ENCODE measurements around the gene TRIP10.

Gene TRIP10

DNA sequence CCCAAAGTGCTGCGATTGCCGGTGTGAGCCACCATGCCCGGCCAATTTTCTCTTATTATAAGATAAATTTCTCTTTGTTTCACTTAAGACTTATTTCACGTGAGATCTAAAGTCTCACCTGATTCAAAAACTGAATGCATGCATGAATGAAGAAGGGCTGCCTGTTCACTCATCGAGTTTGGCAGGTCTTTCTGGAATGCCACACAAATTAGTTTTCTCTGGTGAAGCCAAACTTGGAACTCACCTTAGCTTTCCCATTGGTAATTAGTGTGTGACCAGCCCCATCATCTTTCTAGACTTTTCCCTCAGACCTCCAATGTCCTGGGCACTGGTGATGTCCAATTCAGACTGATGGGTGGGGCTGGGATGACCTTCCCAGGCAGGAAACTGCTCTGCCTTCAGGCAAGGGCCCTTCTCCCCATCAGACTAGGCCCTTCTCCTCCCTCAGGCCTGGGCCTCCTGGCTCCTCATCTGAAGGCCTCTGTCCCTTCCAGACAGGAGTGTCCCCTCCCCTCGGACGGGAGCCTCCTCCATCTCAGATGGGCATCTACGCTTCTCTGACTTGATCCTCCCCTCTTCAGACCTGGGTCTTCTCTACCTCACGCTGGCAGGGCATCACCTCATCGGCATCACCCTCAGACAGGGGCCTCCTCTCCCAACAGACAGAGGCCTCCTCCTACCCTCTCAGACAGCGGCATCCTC lies 33.4 kb upstream of the TRIP10 start:
- TF ChIP-seq SNAI2 (CRISPR knock-in tag; IDR thresholded peaks at IDR 0.05) (no peak), ZFP3 (CRISPR knock-in tag; IDR thresholded peaks at IDR 0.05) (no peak), ZNF565 (CRISPR knock-in tag; conservative IDR thresholded peaks at IDR 0.05; ENCODE audit: low read depth) (no peak), TCF4 (CRISPR knock-in tag; IDR thresholded peaks at IDR 0.05; ENCODE audit: borderline replicate concordance) (no peak), OSR1 (CRISPR knock-in tag; IDR thresholded peaks at IDR 0.05) (no peak), POU6F1 (CRISPR knock-in tag; IDR thresholded peaks at IDR 0.05; ENCODE audit: borderline replicate concordance, low read depth) (no peak), RARB (CRISPR knock-in tag; IDR thresholded peaks at IDR 0.05) (no peak)
- ATAC-seq = no peak

DNA sequence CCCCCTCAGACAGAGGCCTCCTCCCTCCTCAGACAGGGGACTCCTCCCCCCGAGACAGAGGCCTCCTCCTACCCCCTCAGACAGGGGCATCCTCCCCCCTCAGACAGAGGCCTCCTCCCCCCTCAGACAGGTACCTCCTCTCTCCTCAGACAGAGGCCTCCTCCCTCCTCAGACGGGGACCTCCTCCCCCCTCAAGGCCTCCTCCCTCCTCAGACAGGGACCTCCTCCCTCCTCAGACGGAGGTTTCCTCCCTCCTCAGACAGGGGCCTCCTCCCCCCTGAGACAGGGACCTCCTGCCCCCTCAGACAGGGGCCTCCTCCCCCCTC lies 32.9 kb upstream of the TRIP10 start:
- no peak for ATAC-seq
- TF ChIP-seq PPARA (CRISPR knock-in tag; IDR thresholded peaks at IDR 0.05; ENCODE audit: borderline replicate concordance) (no peak), ZFP30 (CRISPR knock-in tag; IDR thresholded peaks at IDR 0.05) (no peak), POU6F1 (CRISPR knock-in tag; IDR thresholded peaks at IDR 0.05; ENCODE audit: borderline replicate concordance, low read depth) (no peak), ZNF565 (CRISPR knock-in tag; conservative IDR thresholded peaks at IDR 0.05; ENCODE audit: low read depth) (no peak), TCF4 (CRISPR knock-in tag; IDR thresholded peaks at IDR 0.05; ENCODE audit: borderline replicate concordance) (no peak), ISL1 (CRISPR knock-in tag; IDR thresholded peaks at IDR 0.05) (no peak), RARB (CRISPR knock-in tag; IDR thresholded peaks at IDR 0.05) (no peak), ARNTL (CRISPR knock-in tag; IDR thresholded peaks at IDR 0.05; ENCODE audit: borderline replicate concordance, low read depth) (no peak), ZFP3 (CRISPR knock-in tag; IDR thresholded peaks at IDR 0.05) (no peak), TOX (CRISPR knock-in tag; IDR thresholded peaks at IDR 0.05; ENCODE audit: borderline replicate concordance) (no peak), ZC3H10 (CRISPR knock-in tag; IDR thresholded peaks at IDR 0.05) (no peak), ZNF70 (CRISPR knock-in tag; IDR thresholded peaks at IDR 0.05) (no peak), PATZ1 (CRISPR knock-in tag; IDR thresholded peaks at IDR 0.05; ENCODE audit: borderline replicate concordance) (no peak)
- TF ChIP-seq, protein P1, sequence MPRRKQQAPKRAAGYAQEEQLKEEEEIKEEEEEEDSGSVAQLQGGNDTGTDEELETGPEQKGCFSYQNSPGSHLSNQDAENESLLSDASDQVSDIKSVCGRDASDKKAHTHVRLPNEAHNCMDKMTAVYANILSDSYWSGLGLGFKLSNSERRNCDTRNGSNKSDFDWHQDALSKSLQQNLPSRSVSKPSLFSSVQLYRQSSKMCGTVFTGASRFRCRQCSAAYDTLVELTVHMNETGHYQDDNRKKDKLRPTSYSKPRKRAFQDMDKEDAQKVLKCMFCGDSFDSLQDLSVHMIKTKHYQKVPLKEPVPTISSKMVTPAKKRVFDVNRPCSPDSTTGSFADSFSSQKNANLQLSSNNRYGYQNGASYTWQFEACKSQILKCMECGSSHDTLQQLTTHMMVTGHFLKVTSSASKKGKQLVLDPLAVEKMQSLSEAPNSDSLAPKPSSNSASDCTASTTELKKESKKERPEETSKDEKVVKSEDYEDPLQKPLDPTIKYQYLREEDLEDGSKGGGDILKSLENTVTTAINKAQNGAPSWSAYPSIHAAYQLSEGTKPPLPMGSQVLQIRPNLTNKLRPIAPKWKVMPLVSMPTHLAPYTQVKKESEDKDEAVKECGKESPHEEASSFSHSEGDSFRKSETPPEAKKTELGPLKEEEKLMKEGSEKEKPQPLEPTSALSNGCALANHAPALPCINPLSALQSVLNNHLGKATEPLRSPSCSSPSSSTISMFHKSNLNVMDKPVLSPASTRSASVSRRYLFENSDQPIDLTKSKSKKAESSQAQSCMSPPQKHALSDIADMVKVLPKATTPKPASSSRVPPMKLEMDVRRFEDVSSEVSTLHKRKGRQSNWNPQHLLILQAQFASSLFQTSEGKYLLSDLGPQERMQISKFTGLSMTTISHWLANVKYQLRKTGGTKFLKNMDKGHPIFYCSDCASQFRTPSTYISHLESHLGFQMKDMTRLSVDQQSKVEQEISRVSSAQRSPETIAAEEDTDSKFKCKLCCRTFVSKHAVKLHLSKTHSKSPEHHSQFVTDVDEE (CRISPR knock-in tag; IDR thresholded peaks at IDR 0.05) = no peak
- TF ChIP-seq, protein P2, sequence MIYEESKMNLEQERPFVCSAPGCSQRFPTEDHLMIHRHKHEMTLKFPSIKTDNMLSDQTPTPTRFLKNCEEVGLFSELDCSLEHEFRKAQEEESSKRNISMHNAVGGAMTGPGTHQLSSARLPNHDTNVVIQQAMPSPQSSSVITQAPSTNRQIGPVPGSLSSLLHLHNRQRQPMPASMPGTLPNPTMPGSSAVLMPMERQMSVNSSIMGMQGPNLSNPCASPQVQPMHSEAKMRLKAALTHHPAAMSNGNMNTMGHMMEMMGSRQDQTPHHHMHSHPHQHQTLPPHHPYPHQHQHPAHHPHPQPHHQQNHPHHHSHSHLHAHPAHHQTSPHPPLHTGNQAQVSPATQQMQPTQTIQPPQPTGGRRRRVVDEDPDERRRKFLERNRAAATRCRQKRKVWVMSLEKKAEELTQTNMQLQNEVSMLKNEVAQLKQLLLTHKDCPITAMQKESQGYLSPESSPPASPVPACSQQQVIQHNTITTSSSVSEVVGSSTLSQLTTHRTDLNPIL (CRISPR knock-in tag; IDR thresholded peaks at IDR 0.05; ENCODE audit: low read depth) = no peak

DNA sequence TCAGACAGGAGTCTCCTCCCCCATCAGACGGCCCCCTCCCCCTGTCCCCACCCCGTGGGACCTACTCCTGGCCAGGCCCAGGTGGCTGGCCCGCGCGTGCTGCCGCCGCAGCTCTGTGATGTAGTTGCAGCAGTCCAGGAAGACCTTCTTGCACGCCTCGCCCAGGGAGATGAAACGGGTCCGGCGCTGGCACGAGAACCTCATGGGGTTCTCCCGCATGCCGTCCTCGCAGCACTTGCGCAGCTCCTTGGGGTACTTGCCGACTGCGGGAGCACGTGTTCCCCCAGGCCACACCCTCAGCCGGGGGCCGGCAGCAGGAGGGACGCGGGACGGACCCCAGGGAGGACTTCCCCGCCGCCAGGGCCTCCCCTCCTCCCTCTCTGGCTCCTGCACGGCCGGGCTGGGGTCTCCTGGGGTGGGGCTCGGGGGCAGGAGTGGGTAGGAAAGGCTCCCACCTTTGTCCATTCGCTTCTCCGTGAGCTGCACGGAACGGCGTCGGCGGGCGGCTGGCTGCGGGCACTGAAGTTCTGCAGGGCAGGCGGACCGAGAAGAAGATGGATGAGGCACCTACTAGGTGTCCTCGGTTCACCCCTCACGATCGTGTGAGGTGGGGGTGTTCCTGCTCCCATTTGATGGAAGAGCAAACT lies 32.3 kb upstream of the TRIP10 start:
- no peak for TF ChIP-seq ZC3H10 (CRISPR knock-in tag; IDR thresholded peaks at IDR 0.05)
- no peak for TF ChIP-seq ISL1 (CRISPR knock-in tag; IDR thresholded peaks at IDR 0.05)
- TF ChIP-seq TOX (CRISPR knock-in tag; IDR thresholded peaks at IDR 0.05; ENCODE audit: borderline replicate concordance) = no peak
- TF ChIP-seq ZNF8 (CRISPR knock-in tag; IDR thresholded peaks at IDR 0.05) = no peak
- TF ChIP-seq CSDC2 (CRISPR knock-in tag; IDR thresholded peaks at IDR 0.05) = no peak
- TF ChIP-seq, protein P2 (CRISPR knock-in tag; IDR thresholded peaks at IDR 0.05; ENCODE audit: low read depth) = no peak
- TF ChIP-seq BACH2 (CRISPR knock-in tag; IDR thresholded peaks at IDR 0.05; ENCODE audit: borderline replicate concordance) = no peak
- no peak for TF ChIP-seq RARB (CRISPR knock-in tag; IDR thresholded peaks at IDR 0.05)
- no peak for ATAC-seq
